ENCODE measurements around the gene NF1. TPM values are rescaled to one million over a fixed set of nuclear protein-coding genes. Genes with fewer than 3 reads are reported as not detected.

The NF1 gene
- total RNA-seq, 4 donors from 2014 or later, result 41.7 to 69.9 (median 54.4) TPM

DNA sequence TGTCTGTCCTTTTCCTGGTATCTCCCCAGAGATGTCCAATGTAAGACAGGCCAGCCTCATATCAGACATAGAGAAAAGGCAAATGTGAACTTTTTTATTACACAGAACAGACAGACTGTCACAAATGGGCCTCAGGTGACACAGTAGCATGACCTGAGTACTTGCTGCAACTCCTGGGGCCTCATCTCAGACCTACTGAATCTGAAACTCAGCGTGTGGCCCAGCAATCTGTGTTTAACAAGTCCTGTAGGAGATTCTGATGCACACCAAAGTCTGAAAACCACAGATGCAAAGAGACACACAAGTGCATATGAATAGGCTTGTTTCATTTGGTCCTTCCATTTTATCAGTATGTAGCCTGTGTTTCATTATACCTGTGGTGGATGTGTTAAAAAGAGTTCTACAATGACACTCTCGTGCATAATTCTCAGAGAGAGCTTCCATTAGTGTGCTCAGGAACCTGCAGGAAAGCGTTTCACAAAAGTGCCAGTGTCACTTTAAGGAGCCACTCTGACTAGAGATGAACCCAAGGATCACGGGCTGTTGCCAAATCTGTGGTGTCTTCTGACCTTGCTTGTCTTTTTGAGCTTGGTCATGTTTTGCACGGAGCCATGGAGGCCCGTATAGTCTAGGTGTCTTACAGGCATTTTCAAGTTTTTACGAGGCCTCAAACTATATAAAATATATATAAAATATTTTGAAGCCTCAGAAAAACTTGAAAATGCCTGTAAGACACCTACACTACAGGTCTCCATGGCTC is 33.8 kb upstream of the NF1 start:
- H3K36me3 ChIP-seq, result no peaks in the 10 kb centered on the region
- no peak for ATAC-seq
- H3K9me3 ChIP-seq, result no peaks in the 10 kb centered on the region
- H3K27ac ChIP-seq, result no peak overlapping the region
- no peaks in the 10 kb centered on the region for H3K4me1 ChIP-seq
- H3K4me3 ChIP-seq, result no peak overlapping the region
- no peaks in the 10 kb centered on the region for H3K27me3 ChIP-seq
- 92 to 93% methylated on average over 6 to 7 of the region's 7 CpGs for WGBS, 2 donors (ENCODE audit: low coverage in 1 of 2)
- TF ChIP-seq POLR2AphosphoS5 (IDR thresholded peaks at IDR 0.05) (no peak), EP300 (IDR thresholded peaks at IDR 0.05) (no peak), POLR2A (IDR thresholded peaks at IDR 0.05) (no peak)
- TF ChIP-seq, protein P1, sequence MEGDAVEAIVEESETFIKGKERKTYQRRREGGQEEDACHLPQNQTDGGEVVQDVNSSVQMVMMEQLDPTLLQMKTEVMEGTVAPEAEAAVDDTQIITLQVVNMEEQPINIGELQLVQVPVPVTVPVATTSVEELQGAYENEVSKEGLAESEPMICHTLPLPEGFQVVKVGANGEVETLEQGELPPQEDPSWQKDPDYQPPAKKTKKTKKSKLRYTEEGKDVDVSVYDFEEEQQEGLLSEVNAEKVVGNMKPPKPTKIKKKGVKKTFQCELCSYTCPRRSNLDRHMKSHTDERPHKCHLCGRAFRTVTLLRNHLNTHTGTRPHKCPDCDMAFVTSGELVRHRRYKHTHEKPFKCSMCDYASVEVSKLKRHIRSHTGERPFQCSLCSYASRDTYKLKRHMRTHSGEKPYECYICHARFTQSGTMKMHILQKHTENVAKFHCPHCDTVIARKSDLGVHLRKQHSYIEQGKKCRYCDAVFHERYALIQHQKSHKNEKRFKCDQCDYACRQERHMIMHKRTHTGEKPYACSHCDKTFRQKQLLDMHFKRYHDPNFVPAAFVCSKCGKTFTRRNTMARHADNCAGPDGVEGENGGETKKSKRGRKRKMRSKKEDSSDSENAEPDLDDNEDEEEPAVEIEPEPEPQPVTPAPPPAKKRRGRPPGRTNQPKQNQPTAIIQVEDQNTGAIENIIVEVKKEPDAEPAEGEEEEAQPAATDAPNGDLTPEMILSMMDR (IDR thresholded peaks at IDR 0.05), result no peak

DNA sequence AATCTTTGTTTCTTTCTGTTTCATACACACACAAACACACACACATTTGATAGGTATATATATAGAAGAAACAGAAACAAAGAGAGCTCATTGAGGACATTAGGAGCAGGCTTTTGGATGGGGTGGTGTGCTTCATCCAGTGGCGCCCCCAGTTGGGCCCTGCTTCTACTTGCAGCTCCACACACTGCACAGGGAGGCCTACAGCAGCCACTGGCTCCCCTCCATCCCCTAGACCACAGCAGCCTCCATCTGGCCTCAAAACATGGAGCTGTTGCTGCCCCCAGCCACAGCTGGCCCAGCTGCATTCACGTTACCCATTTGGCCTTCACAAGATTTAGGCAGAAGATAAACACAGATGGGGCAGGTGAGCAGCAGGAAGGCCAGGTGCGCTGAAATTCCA is 33.1 kb upstream of the NF1 start:
- H3K27ac ChIP-seq, result no peak overlapping the region
- H3K27me3 ChIP-seq, result no peaks in the 10 kb centered on the region
- no peak overlapping the region for H3K4me3 ChIP-seq
- TF ChIP-seq EP300 (IDR thresholded peaks at IDR 0.05) (no peak), POLR2A (IDR thresholded peaks at IDR 0.05) (no peak), POLR2AphosphoS5 (IDR thresholded peaks at IDR 0.05) (no peak)
- TF ChIP-seq, protein P1 (IDR thresholded peaks at IDR 0.05), result no peak
- H3K36me3 ChIP-seq, result no peaks in the 10 kb centered on the region
- no peak for ATAC-seq
- 67 to 80% methylated on average over 1 of the region's 3 CpGs for WGBS, 2 donors (ENCODE audit: low coverage in 1 of 2)
- H3K9me3 ChIP-seq, result no peaks in the 10 kb centered on the region
- no peaks in the 10 kb centered on the region for H3K4me1 ChIP-seq

- ATAC-seq, result no peak
- TF ChIP-seq POLR2A (IDR thresholded peaks at IDR 0.05), result no peak
- no peak for TF ChIP-seq POLR2AphosphoS5 (IDR thresholded peaks at IDR 0.05)
- TF ChIP-seq, protein P1 (IDR thresholded peaks at IDR 0.05), result no peak
- no peak for TF ChIP-seq EP300 (IDR thresholded peaks at IDR 0.05)
- WGBS, 2 donors (ENCODE audit: low coverage in 1 of 2), result 100% methylated on average over 2 to 3 of the region's 3 CpGs
Measured at GRCh38 chr17:31062346-31062745, 32.4 kb upstream of the NF1 start.

DNA sequence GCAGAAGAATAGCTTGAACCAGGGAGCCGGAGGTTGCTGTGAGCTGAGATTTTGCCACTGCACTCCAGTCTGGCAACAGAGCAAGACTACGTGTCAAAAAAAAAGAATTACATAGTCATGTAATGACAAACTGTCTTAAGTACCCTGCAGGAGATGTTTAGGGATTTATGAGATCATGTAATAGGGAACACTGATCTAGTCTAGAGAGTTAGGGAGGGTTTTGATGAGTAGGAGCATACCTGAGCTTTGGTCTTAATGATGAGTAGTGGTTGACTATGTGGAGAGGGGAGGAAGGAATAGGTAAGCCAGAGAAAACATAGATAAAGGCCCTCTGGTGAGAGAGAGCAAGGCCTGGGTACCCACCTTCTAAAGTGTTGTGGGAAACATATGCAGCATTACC is 30.1 kb upstream of the NF1 start:
- 92 to 96% methylated on average over 2 of the region's 2 CpGs for WGBS, 2 donors (ENCODE audit: low coverage in 1 of 2)
- Histone ChIP-seq H3K9me3 (no peaks in the 10 kb centered on the region), H3K27ac (no peak overlapping the region)

More at GRCh38 chr17:31062346-31062745, 32.4 kb upstream of the NF1 start:
- peaks cover 0 to 1% (median 0%) of the 10 kb centered on the region in 3 donors for H3K4me1 ChIP-seq
- no peak overlapping the region for H3K27ac ChIP-seq
- no peak overlapping the region for H3K4me3 ChIP-seq
- no peaks in the 10 kb centered on the region for H3K36me3 ChIP-seq
- H3K9me3 ChIP-seq, result no peaks in the 10 kb centered on the region
- H3K27me3 ChIP-seq, result no peaks in the 10 kb centered on the region

More for the DNA sequence above, 30.1 kb upstream of the NF1 start:
- Histone ChIP-seq H3K4me1 (peaks cover 0 to 12% (median 7%) of the 10 kb centered on the region in 3 donors), H3K36me3 (no peaks in the 10 kb centered on the region), H3K4me3 (no peak overlapping the region), H3K27me3 (no peaks in the 10 kb centered on the region)
- no peak for ATAC-seq
- TF ChIP-seq POLR2A (IDR thresholded peaks at IDR 0.05) (no peak), EP300 (IDR thresholded peaks at IDR 0.05) (no peak), POLR2AphosphoS5 (IDR thresholded peaks at IDR 0.05) (no peak)
- TF ChIP-seq, protein P1 (IDR thresholded peaks at IDR 0.05), result no peak

All from gastroesophageal sphincter (tissue), 4 donors.